ENCODE data around the gene EPHB3. TPM values are rescaled to one million over a fixed set of nuclear protein-coding genes. Genes with fewer than 3 reads are reported as not detected.

EPHB3 gene
- total RNA-seq, 2 donors from 2014 or later: 40.1 to 64.2 TPM

GRCh38 chr3:184596233-184596632 lies 34.6 kb downstream of the EPHB3 start:
- Histone ChIP-seq H3K27me3 (no peaks in the 10 kb centered on the region), H3K9me3 (no peaks in the 10 kb centered on the region), H3K9ac (ENCODE audit: low read depth in 2 of 2, low read length in 2 of 2) (no peak overlapping the region), H3K36me3 (no peaks in the 10 kb centered on the region), H3K4me1 (no peaks in the 10 kb centered on the region), H3K4me3 (no peak overlapping the region), H3K27ac (no peak overlapping the region)
- no peak for DNase-seq
- intact Hi-C loops (cut with DNase I): no loop called here
- TF ChIP-seq CTCF (IDR thresholded peaks at IDR 0.05): no peak

GRCh38 chr3:184596886-184597575 lies 35.4 kb downstream of the EPHB3 start:
- intact Hi-C loops (cut with DNase I): no loop called here
- DNase-seq: no peak
- Histone ChIP-seq H3K9me3 (no peaks in the 10 kb centered on the region), H3K27me3 (peaks cover 6% of the 10 kb centered on the region), H3K4me1 (peaks cover under 1% of the 10 kb centered on the region), H3K9ac (ENCODE audit: low read depth in 2 of 2, low read length in 2 of 2) (no peak overlapping the region), H3K36me3 (no peaks in the 10 kb centered on the region), H3K27ac (no peak overlapping the region), H3K4me3 (no peak overlapping the region)
- TF ChIP-seq CTCF (IDR thresholded peaks at IDR 0.05): no peak

- no peak for TF ChIP-seq CTCF (IDR thresholded peaks at IDR 0.05)
- intact Hi-C loops (cut with DNase I): no loop called here
- no peak for DNase-seq
- H3K27ac ChIP-seq: no peak overlapping the region
- no peak overlapping the region for H3K4me3 ChIP-seq
- peaks cover 3% of the 10 kb centered on the region for H3K4me1 ChIP-seq
- no peaks in the 10 kb centered on the region for H3K36me3 ChIP-seq
- H3K9ac ChIP-seq (ENCODE audit: low read depth in 2 of 2, low read length in 2 of 2): no peak overlapping the region
- H3K27me3 ChIP-seq: peaks cover 10% of the 10 kb centered on the region
- no peaks in the 10 kb centered on the region for H3K9me3 ChIP-seq
These were observed 36.4 kb downstream of the EPHB3 start for GRCh38 chr3:184597829-184598573.

- TF ChIP-seq CTCF (IDR thresholded peaks at IDR 0.05): no peak
- H3K4me1 ChIP-seq: peaks cover 3% of the 10 kb centered on the region
- no peaks in the 10 kb centered on the region for H3K36me3 ChIP-seq
- no peaks in the 10 kb centered on the region for H3K9me3 ChIP-seq
- no peak overlapping the region for H3K27ac ChIP-seq
- no peak overlapping the region for H3K9ac ChIP-seq (ENCODE audit: low read depth in 2 of 2, low read length in 2 of 2)
- no peak overlapping the region for H3K4me3 ChIP-seq
- H3K27me3 ChIP-seq: peaks cover 13% of the 10 kb centered on the region
- no peak for DNase-seq
- intact Hi-C loops (cut with DNase I): no loop called here
These were observed 37.0 kb downstream of the EPHB3 start for GRCh38 chr3:184598574-184598927.

- H3K4me1 ChIP-seq: peaks cover 9% of the 10 kb centered on the region
- no peak overlapping the region for H3K27ac ChIP-seq
- H3K27me3 ChIP-seq: peaks cover 19% of the 10 kb centered on the region
- no peaks in the 10 kb centered on the region for H3K9me3 ChIP-seq
- no peak overlapping the region for H3K4me3 ChIP-seq
- no peak overlapping the region for H3K9ac ChIP-seq (ENCODE audit: low read depth in 2 of 2, low read length in 2 of 2)
- intact Hi-C loops (cut with DNase I): no loop called here
- no peak for DNase-seq
- no peaks in the 10 kb centered on the region for H3K36me3 ChIP-seq
- no peak for TF ChIP-seq CTCF (IDR thresholded peaks at IDR 0.05)
These were observed 37.6 kb downstream of the EPHB3 start for GRCh38 chr3:184599143-184599542.
